ENCODE results near the gene ZNF606. TPM values are rescaled to one million over a fixed set of nuclear protein-coding genes. Genes with fewer than 3 reads are reported as not detected.

ZNF606 gene
- total RNA-seq, 1 donor from 2014 or later: 13.8 TPM

DNA sequence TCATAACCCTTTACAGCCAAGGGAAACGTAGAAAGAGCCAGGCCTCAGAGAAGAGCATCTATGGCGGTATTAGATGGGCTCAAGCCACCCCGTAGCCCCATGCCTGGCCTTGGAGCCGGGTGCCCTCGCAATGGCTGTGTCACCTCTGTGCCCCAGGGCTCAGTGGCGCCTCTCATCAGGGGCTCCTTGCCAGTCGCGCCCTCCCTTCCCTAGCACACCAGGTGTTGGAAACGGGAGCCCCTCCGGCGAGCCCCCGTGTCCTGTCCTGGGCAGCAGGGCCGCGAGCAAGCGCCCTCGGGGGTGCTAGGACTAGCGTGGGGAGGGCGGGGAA lies 55.6 kb downstream of the ZNF606 start:
- intact Hi-C loops (cut with DNase I): loop anchor here (1.0 to 5.0 kb wide), 5 partner anchors 12 to 335 kb away; partner anchors contain the start of genes ZNF134, ZNF135, ZNF418 and ZNF606
- no peak for DNase-seq (ENCODE audit: low spot score)

DNA sequence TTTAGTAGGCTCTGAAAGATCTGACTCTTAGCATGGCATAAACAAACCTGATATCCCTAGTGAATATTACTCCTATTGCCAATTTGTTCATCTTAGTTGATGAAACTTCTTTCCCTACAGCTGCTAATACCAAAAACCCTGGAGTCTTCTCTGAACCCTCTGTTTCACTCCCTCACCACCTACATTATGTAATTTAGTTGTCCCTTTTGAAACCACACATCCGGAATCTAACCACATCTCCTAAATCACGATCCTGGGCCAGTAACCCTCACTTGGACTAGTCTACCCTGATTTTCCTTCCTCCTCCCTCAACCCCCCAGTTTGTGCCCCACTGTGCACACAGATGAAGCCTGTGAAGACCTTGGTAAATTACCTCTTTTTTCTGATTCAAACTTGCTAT lies 56.3 kb downstream of the ZNF606 start:
- intact Hi-C loops (cut with DNase I): loop anchor here (2.0 to 5.0 kb wide), 4 partner anchors 56 to 334 kb away; partner anchors contain the start of genes ZNF134, ZNF135 and ZNF606
- DNase-seq (ENCODE audit: low spot score): no peak

DNA sequence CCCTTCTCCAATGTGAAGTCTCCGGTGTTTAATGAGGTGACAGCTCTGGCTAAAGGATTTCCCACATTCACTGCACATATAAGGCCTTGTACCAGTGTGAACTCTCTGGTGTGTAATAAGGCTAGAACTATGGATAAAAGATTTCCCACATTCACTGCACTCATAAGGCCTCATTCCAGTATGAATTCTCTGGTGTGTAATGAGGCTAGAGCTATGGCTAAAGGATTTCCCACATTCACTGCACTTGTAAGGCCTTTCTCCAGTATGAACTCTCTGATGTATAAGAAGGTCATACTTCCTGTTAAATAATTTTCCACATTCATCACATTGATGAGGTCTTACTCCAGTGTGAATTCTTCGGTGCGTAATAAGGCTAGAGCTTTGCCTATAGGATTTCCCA lies 61.0 kb downstream of the ZNF606 start:
- intact Hi-C loops (cut with DNase I): no loop called here
- no peak for DNase-seq (ENCODE audit: low spot score)

DNA sequence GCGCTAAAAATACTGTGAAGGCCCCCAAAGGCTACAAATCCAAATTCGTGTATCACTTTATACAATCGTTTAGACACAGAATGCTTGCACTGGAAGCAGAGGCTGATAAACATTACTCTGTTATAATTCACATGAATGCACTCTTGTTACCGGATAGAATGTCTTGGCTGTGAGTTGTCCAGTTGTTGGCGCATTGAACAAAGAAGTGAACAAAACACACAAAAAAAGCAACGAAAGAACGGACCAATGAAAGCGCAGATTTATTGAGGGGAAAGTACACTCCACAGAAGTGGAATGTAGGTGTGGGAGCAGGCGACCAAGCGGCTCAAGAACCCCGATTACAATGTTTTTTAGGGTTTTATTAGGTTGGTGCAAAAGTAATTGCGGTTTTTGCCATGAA lies 66.9 kb downstream of the ZNF606 start:
- no peak for DNase-seq (ENCODE audit: low spot score)
- intact Hi-C loops (cut with DNase I): loop anchor here (1.0 kb wide), 1 partner anchor 12 kb away; the partner anchor contains the start of gene ZNF256

DNA sequence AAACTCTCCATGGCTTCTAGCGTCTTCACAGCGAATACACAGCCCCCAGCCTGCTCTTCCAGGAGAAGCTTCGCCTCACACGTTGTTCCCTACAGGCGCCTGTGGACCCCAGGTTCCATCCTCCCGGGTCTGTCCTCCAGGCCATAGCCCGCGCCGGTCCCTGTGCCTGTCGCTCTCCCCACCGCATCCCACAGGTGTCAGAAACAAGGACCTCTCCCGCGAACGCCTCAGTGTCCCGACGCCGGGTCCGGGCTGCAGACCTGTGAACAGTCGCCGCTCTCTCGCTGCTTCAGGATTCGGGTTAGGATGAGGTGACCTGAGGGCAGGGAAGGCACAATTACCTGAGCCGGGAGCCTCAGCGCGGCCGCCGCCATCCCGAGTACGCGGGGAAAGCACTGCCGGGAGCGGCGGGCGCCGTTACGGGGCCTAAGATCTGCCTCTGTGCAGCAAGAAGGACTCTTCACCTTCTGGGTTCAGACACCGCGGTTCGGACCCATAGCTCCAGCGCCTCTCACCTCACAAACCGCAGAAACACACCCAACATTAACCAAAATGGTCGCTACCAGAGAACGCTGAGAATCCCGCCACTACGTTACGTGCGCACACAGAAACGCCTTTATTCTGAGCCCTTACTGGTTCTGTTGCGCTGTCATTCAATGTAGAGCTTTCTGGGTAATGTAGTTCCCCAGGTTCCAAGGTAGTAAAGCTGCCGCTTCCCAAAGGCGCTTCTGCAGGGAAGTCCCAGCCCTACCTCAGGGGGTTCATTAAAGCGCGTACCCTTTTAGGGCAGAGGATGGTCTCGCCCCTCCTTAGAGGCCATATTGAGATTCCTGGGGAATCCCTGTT lies 67.6 kb downstream of the ZNF606 start, which contains the start of gene ZNF418:
ZNF418 (minus strand) TSS at position 583 of the 846 bp plus-strand sequence. CDS start 1,580 bp downstream, outside the sequence.
- intact Hi-C loops (cut with DNase I): loop anchor here (1.0 kb wide), 1 partner anchor 12 kb away; the partner anchor contains the start of gene ZNF256
- no peak for DNase-seq (ENCODE audit: low spot score)

DNA sequence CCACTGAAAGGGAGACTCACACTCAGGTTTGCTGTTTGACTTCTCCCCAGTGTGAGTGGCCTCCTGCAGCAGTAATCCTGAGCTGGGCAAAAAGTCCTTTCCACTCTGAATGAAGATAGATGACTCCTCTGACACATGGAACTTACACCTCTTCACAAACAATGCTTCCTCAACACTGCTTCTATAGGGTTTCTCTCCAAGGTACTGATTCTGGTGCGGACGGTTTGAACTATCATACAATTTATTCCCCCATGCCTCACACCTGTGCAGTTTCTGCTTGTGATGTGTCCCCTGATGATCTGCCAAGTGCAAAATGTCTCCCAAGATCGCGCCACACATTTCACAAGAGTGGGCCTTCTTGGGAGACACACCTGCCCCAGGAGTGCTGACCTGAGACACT lies 75.0 kb downstream of the ZNF606 start:
- DNase-seq (ENCODE audit: low spot score): no peak
- intact Hi-C loops (cut with DNase I): no loop called here

Other genes starting within 250 kb of the ZNF606 start
- gene ZNF586, start 233.1 kb downstream of the ZNF606 start, total RNA-seq: 16.8 TPM
- 3.0 TPM for gene ZNF552, start 187.9 kb downstream of the ZNF606 start, total RNA-seq
- gene ZNF587B, start 172.5 kb downstream of the ZNF606 start, total RNA-seq: 7.6 TPM
- gene ZNF587, start 153.0 kb downstream of the ZNF606 start, total RNA-seq: 23.8 TPM
- 5.4 TPM for gene ZNF814, start 113.8 kb downstream of the ZNF606 start, total RNA-seq
- gene ZNF417, start 86.2 kb downstream of the ZNF606 start, total RNA-seq: 10.8 TPM
- gene ZNF418, start 67.4 kb downstream of the ZNF606 start, total RNA-seq: 16.5 TPM
- gene ZNF256, start 55.1 kb downstream of the ZNF606 start, total RNA-seq: 9.4 TPM
- gene C19orf18, start 28.3 kb downstream of the ZNF606 start, total RNA-seq: 2.5 TPM
- gene ZSCAN1, start 31.2 kb upstream of the ZNF606 start, total RNA-seq: not detected
- gene ZNF135, start 56.5 kb upstream of the ZNF606 start, total RNA-seq: 4.2 TPM
- gene ZSCAN18, start 95.4 kb upstream of the ZNF606 start, total RNA-seq: 71.7 TPM
- 8.6 TPM for gene ZNF329, start 148.0 kb upstream of the ZNF606 start, total RNA-seq
- 26.7 TPM for gene ZNF274, start 180.2 kb upstream of the ZNF606 start, total RNA-seq
- gene ZNF544, start 226.1 kb upstream of the ZNF606 start, total RNA-seq: 28.1 TPM

Data from cardiac septum (tissue), 1 donor.